ENCODE measurements around the gene CD46. TPM values are rescaled to one million over a fixed set of nuclear protein-coding genes. Genes with fewer than 3 reads are reported as not detected.

CD46 gene
- total and polyA plus RNA-seq, 10 of the 15 experiments (the other 5 are each of a cell fraction or from before 2014, with no cell fraction given) = 61.1 to 198 (median 81.4) TPM

DNA sequence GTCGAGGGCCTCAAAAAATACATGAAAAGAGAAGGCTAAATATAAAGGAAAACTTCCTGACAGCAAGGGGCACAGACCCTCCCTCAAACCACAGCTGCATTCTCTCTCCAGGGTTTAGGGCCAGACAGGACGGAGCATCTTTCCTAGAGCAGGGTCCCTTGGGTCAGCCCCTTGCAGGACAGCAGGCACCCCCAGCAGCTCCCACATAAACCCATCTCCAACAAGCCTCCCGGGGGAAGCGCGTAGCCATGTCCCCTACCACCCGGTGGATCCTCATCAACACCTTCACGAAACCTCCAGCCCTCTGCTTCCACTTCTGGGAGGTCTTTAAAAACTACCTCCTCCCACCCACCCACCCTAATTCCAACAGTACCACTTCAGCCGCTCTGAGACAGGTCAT, 59.5 kb downstream of the CD46 start (continued):
- TF ChIP-seq, protein P1, sequence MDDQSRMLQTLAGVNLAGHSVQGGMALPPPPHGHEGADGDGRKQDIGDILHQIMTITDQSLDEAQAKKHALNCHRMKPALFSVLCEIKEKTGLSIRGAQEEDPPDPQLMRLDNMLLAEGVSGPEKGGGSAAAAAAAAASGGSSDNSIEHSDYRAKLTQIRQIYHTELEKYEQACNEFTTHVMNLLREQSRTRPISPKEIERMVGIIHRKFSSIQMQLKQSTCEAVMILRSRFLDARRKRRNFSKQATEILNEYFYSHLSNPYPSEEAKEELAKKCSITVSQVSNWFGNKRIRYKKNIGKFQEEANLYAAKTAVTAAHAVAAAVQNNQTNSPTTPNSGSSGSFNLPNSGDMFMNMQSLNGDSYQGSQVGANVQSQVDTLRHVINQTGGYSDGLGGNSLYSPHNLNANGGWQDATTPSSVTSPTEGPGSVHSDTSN (IDR thresholded peaks at IDR 0.05; ENCODE audit: insufficient replicate concordance, low read depth, low read length) = no peak
- TF ChIP-seq JUNB (IDR thresholded peaks at IDR 0.05) (no peak), NR2C2 (IDR thresholded peaks at IDR 0.05; ENCODE audit: borderline replicate concordance, control insufficient read depth, insufficient read length, low read depth) (no peak), BCL11A (IDR thresholded peaks at IDR 0.05; ENCODE audit: low read depth, low read length) (no peak), YBX1 (IDR thresholded peaks at IDR 0.05) (no peak), NFYB (IDR thresholded peaks at IDR 0.05; ENCODE audit: insufficient read depth, low read depth, low read length) (no peak), EP300 (IDR thresholded peaks at IDR 0.05; ENCODE audit: borderline replicate concordance in 1 of 2, control insufficient read depth in 1 of 2, low read depth in 2 of 2, low read length in 2 of 2) (no peak), MXI1 (IDR thresholded peaks at IDR 0.05; ENCODE audit: low read depth, low read length) (no peak)
- TF ChIP-seq, protein P2, sequence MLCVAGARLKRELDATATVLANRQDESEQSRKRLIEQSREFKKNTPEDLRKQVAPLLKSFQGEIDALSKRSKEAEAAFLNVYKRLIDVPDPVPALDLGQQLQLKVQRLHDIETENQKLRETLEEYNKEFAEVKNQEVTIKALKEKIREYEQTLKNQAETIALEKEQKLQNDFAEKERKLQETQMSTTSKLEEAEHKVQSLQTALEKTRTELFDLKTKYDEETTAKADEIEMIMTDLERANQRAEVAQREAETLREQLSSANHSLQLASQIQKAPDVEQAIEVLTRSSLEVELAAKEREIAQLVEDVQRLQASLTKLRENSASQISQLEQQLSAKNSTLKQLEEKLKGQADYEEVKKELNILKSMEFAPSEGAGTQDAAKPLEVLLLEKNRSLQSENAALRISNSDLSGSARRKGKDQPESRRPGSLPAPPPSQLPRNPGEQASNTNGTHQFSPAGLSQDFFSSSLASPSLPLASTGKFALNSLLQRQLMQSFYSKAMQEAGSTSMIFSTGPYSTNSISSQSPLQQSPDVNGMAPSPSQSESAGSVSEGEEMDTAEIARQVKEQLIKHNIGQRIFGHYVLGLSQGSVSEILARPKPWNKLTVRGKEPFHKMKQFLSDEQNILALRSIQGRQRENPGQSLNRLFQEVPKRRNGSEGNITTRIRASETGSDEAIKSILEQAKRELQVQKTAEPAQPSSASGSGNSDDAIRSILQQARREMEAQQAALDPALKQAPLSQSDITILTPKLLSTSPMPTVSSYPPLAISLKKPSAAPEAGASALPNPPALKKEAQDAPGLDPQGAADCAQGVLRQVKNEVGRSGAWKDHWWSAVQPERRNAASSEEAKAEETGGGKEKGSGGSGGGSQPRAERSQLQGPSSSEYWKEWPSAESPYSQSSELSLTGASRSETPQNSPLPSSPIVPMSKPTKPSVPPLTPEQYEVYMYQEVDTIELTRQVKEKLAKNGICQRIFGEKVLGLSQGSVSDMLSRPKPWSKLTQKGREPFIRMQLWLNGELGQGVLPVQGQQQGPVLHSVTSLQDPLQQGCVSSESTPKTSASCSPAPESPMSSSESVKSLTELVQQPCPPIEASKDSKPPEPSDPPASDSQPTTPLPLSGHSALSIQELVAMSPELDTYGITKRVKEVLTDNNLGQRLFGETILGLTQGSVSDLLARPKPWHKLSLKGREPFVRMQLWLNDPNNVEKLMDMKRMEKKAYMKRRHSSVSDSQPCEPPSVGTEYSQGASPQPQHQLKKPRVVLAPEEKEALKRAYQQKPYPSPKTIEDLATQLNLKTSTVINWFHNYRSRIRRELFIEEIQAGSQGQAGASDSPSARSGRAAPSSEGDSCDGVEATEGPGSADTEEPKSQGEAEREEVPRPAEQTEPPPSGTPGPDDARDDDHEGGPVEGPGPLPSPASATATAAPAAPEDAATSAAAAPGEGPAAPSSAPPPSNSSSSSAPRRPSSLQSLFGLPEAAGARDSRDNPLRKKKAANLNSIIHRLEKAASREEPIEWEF (IDR thresholded peaks at IDR 0.05; ENCODE audit: insufficient replicate concordance, low read depth, low read length) = no peak
- TF ChIP-seq, protein P3, sequence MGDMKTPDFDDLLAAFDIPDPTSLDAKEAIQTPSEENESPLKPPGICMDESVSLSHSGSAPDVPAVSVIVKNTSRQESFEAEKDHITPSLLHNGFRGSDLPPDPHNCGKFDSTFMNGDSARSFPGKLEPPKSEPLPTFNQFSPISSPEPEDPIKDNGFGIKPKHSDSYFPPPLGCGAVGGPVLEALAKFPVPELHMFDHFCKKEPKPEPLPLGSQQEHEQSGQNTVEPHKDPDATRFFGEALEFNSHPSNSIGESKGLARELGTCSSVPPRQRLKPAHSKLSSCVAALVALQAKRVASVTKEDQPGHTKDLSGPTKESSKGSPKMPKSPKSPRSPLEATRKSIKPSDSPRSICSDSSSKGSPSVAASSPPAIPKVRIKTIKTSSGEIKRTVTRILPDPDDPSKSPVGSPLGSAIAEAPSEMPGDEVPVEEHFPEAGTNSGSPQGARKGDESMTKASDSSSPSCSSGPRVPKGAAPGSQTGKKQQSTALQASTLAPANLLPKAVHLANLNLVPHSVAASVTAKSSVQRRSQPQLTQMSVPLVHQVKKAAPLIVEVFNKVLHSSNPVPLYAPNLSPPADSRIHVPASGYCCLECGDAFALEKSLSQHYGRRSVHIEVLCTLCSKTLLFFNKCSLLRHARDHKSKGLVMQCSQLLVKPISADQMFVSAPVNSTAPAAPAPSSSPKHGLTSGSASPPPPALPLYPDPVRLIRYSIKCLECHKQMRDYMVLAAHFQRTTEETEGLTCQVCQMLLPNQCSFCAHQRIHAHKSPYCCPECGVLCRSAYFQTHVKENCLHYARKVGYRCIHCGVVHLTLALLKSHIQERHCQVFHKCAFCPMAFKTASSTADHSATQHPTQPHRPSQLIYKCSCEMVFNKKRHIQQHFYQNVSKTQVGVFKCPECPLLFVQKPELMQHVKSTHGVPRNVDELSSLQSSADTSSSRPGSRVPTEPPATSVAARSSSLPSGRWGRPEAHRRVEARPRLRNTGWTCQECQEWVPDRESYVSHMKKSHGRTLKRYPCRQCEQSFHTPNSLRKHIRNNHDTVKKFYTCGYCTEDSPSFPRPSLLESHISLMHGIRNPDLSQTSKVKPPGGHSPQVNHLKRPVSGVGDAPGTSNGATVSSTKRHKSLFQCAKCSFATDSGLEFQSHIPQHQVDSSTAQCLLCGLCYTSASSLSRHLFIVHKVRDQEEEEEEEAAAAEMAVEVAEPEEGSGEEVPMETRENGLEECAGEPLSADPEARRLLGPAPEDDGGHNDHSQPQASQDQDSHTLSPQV (IDR thresholded peaks at IDR 0.05) = no peak
- TF ChIP-seq, protein P4, sequence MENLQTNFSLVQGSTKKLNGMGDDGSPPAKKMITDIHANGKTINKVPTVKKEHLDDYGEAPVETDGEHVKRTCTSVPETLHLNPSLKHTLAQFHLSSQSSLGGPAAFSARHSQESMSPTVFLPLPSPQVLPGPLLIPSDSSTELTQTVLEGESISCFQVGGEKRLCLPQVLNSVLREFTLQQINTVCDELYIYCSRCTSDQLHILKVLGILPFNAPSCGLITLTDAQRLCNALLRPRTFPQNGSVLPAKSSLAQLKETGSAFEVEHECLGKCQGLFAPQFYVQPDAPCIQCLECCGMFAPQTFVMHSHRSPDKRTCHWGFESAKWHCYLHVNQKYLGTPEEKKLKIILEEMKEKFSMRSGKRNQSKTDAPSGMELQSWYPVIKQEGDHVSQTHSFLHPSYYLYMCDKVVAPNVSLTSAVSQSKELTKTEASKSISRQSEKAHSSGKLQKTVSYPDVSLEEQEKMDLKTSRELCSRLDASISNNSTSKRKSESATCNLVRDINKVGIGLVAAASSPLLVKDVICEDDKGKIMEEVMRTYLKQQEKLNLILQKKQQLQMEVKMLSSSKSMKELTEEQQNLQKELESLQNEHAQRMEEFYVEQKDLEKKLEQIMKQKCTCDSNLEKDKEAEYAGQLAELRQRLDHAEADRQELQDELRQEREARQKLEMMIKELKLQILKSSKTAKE (IDR thresholded peaks at IDR 0.05; ENCODE audit: low read depth, poor library complexity, severe bottlenecking) = no peak
